ENCODE results near the gene SAG.

Gene SAG

DNA sequence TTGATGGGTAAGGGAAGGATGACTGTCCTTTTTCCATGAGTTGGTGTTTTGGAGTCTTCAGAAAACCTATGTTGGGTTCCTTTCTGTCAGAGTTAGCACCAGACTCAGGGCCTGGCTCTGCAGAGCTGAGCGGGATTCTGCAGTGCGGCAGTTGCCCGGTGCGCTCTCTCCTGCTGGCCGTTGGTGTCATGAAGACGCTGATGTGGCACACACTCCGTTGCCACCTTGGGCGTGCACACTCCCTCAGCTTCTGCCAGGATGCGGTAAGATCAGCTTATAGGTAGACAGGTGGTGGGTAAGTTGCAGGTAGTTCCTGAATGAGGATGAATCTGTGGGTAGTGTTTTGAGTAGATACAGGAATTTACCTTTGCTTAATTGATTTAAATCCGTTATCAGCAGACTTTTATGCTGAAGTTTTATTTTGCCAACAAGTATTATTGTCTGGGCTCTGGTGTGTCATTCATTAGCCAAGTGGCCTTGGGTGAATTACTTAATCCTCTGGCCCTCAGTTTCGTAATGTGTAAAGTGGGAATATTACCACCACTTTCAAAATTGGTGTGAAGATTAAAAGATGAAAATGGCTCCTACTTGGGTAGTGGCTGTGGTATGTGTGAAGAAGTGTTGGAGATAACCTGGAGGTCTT is 73.5 kb downstream of the SAG start:
- DNase-seq (ENCODE audit: low read depth) = no peak

GRCh38 chr2:233381638-233381995 is 74.0 kb downstream of the SAG start:
- no peak for DNase-seq (ENCODE audit: low read depth)

- no peak for DNase-seq (ENCODE audit: low read depth)
Observed at GRCh38 chr2:233384015-233384414, 76.4 kb downstream of the SAG start.

GRCh38 chr2:233384811-233385488 is 77.3 kb downstream of the SAG start:
- DNase-seq (ENCODE audit: low read depth) = no peak

DNA sequence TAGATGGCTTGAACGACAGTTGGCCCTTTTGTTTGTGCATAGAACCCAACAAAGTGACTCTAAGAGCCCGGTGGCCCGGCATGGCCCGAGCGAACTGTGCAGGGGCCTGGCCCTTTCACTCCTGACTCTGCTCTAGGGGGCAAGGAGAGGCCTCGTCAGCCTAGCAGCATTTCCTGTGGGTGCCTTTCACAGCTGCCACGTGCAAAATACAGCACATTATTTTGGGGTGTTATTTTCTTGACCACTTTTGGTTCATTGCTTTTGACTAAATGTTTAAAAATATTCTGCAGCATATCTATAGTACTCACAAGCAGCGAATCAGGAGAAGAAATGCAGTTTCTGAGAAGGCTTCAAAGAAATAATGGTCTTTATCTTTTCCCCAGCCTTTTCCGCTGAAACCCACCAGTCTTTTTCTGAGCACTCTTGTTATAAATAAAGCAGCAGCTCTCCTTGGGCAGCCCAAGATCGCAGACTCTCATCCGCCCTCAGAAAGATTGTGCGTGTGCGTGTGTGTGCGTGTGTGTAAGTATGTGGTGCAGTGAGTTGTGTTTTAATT is 78.0 kb downstream of the SAG start:
- no peak for DNase-seq (ENCODE audit: low read depth)

DNA sequence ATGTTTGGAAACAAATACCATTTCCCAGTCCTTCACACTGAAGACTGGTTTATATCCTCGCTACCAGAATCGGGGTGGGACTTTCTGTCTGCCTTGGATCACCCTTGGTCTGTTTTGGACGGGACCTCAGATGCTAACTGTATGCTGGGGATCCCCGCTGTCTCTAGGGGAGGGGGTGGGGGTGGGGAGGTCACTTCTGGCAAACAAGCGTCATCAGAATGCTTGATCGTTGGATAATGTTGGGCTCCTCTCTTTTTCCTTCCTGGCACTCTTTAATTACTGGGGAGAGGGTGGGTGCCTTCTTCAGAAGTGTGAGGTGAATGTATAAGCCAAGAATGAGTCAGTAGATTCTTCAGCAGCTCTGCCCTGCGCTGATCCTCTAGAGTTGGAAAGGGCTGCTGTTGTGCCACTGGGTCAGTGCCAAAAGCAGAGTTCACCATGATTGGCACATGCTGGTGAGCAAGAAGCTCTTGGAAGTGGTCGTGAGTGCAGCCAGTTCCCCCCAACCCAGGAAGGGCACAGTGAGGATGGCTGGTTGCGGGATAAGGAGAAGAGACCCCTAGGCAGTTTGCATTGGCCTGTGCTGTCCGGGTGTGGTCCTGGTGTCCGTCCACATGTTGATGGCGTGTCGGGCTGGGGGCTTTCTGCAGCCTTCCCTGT is 78.9 kb downstream of the SAG start:
- no peak for DNase-seq (ENCODE audit: low read depth)

- no peak for DNase-seq (ENCODE audit: low read depth)
Observed at GRCh38 chr2:233387225-233387624, 79.6 kb downstream of the SAG start.

DNA sequence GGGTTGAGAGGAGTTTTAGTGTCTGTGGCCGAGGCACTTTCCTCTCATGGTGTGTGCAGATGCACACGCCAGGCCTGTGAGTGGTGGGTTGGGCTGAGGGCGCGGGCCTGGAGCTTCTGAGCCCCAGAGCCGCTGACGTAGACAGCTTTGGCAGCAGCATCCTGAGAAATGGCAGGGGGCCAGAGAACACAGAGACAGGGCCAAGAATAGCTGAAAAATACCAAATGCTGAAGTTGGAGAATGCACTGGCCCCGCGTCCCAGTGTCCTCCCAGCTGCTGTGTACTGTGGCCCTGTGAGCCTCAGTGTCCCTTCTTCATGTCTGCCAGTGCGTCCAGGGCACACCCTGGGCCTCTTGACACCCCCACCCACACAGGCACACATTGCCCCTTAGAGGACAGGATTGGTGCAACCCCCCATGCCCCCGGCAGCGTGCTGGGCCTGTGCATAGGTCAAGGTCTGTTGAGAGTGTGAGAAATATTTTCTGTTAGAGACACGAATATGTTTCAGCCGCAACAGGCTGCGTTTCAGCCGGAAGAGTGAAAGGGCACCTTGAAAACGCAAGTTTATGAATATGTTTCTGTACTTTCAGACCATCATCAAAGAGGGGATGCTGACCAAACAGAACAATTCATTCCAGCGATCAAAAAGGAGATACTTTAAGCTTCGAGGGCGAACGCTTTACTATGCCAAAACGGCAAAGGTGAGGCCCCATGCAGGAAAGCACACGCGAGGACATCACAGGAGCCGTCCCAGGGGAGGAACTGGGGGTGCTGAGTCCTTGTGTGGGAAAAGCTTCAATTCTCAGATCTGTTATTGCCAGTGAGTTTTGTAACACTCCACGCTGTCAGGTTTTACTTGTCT is 80.3 kb downstream of the SAG start:
- DNase-seq (ENCODE audit: low read depth) = no peak

DNA sequence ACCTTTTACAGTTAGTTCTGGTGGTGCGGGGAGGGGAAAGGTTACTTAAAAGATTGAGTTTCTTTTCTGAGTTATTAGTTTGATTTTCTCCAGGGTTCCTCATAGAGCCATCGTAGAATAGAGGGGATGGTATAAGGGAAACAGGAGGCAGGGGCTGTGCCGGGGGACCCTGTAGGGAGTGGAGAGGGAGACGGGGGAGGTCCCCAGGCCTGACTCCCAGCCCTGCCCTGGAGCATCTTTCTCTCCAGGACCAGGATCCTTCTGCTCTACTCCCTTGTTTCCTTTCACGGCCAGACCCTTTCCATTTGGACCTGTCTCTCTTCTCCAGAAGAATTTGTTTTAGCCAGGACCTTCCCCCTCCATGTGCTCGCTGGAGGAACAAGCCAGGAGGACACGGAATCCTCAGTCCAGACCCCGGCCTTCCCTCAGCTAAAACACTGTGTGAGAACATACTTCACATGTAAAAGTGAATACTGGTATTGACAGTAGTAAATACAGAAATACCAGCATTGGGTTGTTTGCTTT is 82.0 kb downstream of the SAG start:
- no peak for DNase-seq (ENCODE audit: low read depth)

DNA sequence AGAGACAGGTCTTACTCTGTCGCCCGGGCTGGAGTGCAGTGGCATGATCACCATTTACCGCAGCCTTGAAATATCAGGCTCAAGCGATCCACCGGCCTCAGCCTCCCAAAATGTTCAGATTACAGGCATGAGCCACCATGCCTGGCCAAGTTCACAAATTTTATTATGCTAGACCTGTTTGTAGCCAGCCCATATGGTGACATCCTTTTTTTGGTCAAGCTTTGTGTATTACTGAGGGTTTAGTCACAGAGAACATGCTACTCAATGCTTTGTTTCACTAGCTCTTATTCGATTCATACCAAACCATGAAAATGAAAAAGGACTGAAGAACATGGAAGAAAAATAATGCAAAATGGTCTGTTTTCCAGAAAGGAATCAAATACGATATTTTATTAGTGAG is 88.1 kb downstream of the SAG start:
- no peak for DNase-seq (ENCODE audit: low read depth)

All from activated T-helper 1 cell treated with Interleukin-2 at 50 U/mL for 16 hours (primary cell).